ENCODE data around the gene N4BP2.
"Not testable (repeated sequence)": the region's sequence is repeated elsewhere in the genome, so short reads cannot be mapped to it uniquely, and the experiment has no call there.

GRCh38 chr4:40093400-40093799, 36.8 kb downstream of the N4BP2 start:
- TF ChIP-seq CTCF, POLR2A, EP300 (IDR thresholded peaks at IDR 0.05): not testable (repeated sequence)

Measured in ovary (tissue), 3 donors.